Caco-2 (cell line): ENCODE measurements around the gene GZMM. TPM values are rescaled to one million over a fixed set of nuclear protein-coding genes. Genes with fewer than 3 reads are reported as not detected.
A peak's percentile ranks its signal among the peaks of the same experiment; 100 is the strongest.

Experiments
- BruUV-seq: library from RNA; stranded (reverse); fragments of 400-500 nt; replicated peaks from 2 replicates; lab custom pipeline; 2021; lab: Mats Ljungman, UMichigan
- CTCF ChIA-PET: fragments of 300-600 bp; sonication (Branson Sonifier 250); formaldehyde crosslinking; loops from one replicate; lab custom pipeline; 2022; ENCODE audit warnings: antibody characterized with exemption; lab: Charles Lee
- POLR2A ChIA-PET: fragments of 300-600 bp; sonication (Branson Sonifier 250); formaldehyde crosslinking; loops from one replicate; lab custom pipeline; 2022; ENCODE audit warnings: antibody characterized with exemption; lab: Charles Lee
- DNase-seq, 2 experiments: peaks; one replicate each; pipeline versions ENCODE4 v3.0.0 to v3.0.0-alpha.2; 2020 to 2022
- H3K27me3 ChIP-seq: replicated peaks from 2 replicates; pipeline ENCODE4 v1.6.0; 2011; ENCODE audit warnings: low read length; ENCODE audit not compliant: control insufficient read depth, insufficient read depth
- H3K36me3 ChIP-seq: 2 replicates; pipeline ENCODE4 v1.5.1; 2011; ENCODE audit warnings: low read length; ENCODE audit not compliant: control insufficient read depth, insufficient read depth
- H3K4me1 ChIP-seq: fragments of 250-450 bp; sonication (Bioruptor Pico); 2 replicates; pipeline ENCODE4 v1.5.1; 2020; ENCODE audit warnings: mild to moderate bottlenecking
- H3K4me3 ChIP-seq: 2 replicates; pipeline ENCODE4 v1.5.1; 2011; ENCODE audit warnings: low read depth, mild to moderate bottlenecking, control low read depth, low read length
- H3K9me3 ChIP-seq: fragments of 250-450 bp; sonication (Bioruptor Pico); 2 replicates; pipeline ENCODE4 v1.5.1; 2020; ENCODE audit warnings: mild to moderate bottlenecking, moderate library complexity
- H3K27ac Mint-ChIP-seq: one replicate; pipeline ENCODE4 v1.8.0; 2022; ENCODE audit warnings: mixed read lengths; ENCODE audit not compliant: unreplicated experiment
- H3K27me3 Mint-ChIP-seq: one replicate; pipeline ENCODE4 v1.8.0; 2022; ENCODE audit warnings: mixed read lengths; ENCODE audit not compliant: insufficient read depth, unreplicated experiment
- H3K36me3 Mint-ChIP-seq: one replicate; pipeline ENCODE4 v1.8.0; 2022; ENCODE audit warnings: mild to moderate bottlenecking, mixed read lengths; ENCODE audit not compliant: insufficient read depth, unreplicated experiment
- H3K4me1 Mint-ChIP-seq: one replicate; pipeline ENCODE4 v1.8.0; 2022; ENCODE audit warnings: low read depth, mixed read lengths; ENCODE audit not compliant: unreplicated experiment
- H3K4me3 Mint-ChIP-seq: one replicate; pipeline ENCODE4 v1.8.0; 2022; ENCODE audit warnings: mild to moderate bottlenecking, moderate library complexity, mixed read lengths; ENCODE audit not compliant: unreplicated experiment
- H3K9me3 Mint-ChIP-seq: one replicate; pipeline ENCODE4 v1.8.0; 2022; ENCODE audit warnings: mixed read lengths; ENCODE audit not compliant: unreplicated experiment
- intact Hi-C: fragments of 100-400 bp; cut with micrococcal nuclease; formaldehyde crosslinking; loops from one replicate; pipeline ENCODE4 v1.10.0; 2022; ENCODE audit not compliant: unreplicated experiment
- total RNA-seq: library from RNA; stranded (reverse); gene quantifications from 2 replicates; pipeline ENCODE4 v1.2.3, GENCODE V29; 2022
- TF ChIP-seq, protein P1 (sequence below), 2 experiments: fragments of 200-600 bp in 1 of 2; IDR thresholded peaks; 1 replicate in 1 of 2; 2 replicates in 1 of 2; pipeline versions ENCODE4 v1.5.1 to v1.8.0; 2011 to 2022; ENCODE audit warnings: antibody characterized with exemption in 1 of 2, control low read depth in 1 of 2, inconsistent platforms in 1 of 2, low read depth in 1 of 2, low read length in 1 of 2, mild to moderate bottlenecking in 1 of 2, moderate library complexity in 1 of 2; ENCODE audit not compliant: insufficient read depth in 1 of 2, severe bottlenecking in 1 of 2, unreplicated experiment in 1 of 2

GZMM gene
- total RNA-seq, 1 experiment from 2014 or later: not detected

DNA sequence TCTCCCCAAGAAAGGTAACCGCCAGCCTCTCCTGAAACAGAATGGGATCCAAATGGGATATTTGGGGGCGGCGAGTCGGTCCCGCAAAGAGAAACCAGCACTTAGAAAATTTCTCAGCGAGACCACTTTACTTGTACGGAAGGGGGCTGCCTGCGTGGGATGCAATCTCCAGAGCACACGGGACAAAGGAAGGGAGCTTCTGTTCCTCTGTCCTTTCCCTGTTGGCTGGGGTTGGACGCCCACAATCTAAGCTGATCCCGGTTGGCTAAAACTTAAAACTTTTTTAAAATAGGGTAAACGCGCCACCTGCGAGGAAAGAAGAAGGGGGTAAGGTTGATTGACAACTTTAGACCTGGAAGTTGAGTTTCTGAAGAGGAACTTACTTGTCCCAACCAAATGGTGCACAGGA, 27.7 kb downstream of the GZMM start:
- peaks cover 18% of the 10 kb centered on the region for H3K4me1 Mint-ChIP-seq
- peak overlapping the region; percentile 100 for H3K27ac Mint-ChIP-seq
- H3K4me3 ChIP-seq: peak overlapping the region; percentile 65
- peaks cover 61% of the 10 kb centered on the region for H3K36me3 Mint-ChIP-seq
- ChIA-PET CTCF (interaction anchor here (0.8 to 1.5 kb wide), 2 partner anchors 16 to 65 kb away, joined by 4 to 6 read pairs; no protein-coding TSS in a partner anchor), POLR2A (interaction anchor here (0.5 to 1.1 kb wide), 2 partner anchors 29 to 40 kb away, joined by 3 to 4 read pairs; partner anchors contain the start of gene CDC34)
- BruUV-seq: TSS peak; percentile 93
- peaks cover 19% of the 10 kb centered on the region for H3K4me1 ChIP-seq
- H3K27me3 ChIP-seq: no peaks in the 10 kb centered on the region
- TF ChIP-seq, protein P1, sequence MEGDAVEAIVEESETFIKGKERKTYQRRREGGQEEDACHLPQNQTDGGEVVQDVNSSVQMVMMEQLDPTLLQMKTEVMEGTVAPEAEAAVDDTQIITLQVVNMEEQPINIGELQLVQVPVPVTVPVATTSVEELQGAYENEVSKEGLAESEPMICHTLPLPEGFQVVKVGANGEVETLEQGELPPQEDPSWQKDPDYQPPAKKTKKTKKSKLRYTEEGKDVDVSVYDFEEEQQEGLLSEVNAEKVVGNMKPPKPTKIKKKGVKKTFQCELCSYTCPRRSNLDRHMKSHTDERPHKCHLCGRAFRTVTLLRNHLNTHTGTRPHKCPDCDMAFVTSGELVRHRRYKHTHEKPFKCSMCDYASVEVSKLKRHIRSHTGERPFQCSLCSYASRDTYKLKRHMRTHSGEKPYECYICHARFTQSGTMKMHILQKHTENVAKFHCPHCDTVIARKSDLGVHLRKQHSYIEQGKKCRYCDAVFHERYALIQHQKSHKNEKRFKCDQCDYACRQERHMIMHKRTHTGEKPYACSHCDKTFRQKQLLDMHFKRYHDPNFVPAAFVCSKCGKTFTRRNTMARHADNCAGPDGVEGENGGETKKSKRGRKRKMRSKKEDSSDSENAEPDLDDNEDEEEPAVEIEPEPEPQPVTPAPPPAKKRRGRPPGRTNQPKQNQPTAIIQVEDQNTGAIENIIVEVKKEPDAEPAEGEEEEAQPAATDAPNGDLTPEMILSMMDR (IDR thresholded peaks at IDR 0.05; ENCODE audit: insufficient read depth in 1 of 2, low read depth in 1 of 2, low read length in 1 of 2, severe bottlenecking in 1 of 2, unreplicated experiment in 1 of 2): no peak
- intact Hi-C loops: loop anchor here (5.0 kb wide), 1 partner anchor 39 kb away; the partner anchor contains the start of gene CDC34
- no peaks in the 10 kb centered on the region; the same call in 1 of the 2 replicates for H3K36me3 ChIP-seq
- H3K9me3 ChIP-seq: no peaks in the 10 kb centered on the region
- no peaks in the 10 kb centered on the region for H3K9me3 Mint-ChIP-seq
- DNase-seq: peak in 1 of 2 experiments; percentile 45
- H3K4me3 Mint-ChIP-seq: peak overlapping the region; percentile 98
- H3K27me3 Mint-ChIP-seq: no peaks in the 10 kb centered on the region

DNA sequence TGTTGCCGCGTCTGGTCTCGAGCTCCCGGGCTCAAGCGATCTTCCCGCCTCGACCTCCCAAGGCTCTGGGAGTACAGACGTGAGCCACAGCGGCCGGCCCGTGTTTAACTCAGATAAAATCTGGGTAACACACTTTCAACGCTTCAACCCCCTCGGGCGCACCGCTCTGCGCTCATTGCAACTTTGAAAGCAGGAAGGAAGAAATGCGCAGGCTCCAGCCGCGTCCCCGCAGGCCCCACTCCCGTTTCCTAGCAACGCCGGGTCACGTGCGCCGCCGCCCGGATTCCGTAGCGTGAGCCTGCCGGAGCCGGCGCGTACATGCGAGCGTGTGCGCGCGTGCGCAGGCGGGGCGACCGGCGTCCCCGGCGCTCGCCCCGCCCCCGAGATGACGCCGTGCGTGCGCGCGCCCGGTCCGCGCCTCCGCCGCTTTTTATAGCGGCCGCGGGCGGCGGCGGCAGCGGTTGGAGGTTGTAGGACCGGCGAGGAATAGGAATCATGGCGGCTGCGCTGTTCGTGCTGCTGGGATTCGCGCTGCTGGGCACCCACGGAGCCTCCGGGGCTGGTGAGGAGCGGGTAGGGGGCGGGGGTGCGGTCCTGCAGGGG, 28.4 kb downstream of the GZMM start, which contains the start of gene BSG:
Gene BSG, plus strand, starts transcription at position 457 of the 603 bp plus-strand sequence. Its CDS starts 39 bp downstream, at position 496.
- peaks cover 65% of the 10 kb centered on the region for H3K36me3 Mint-ChIP-seq
- Histone ChIP-seq H3K4me3 (peak within 1 kb of the TSS; percentile 65), H3K27me3 (no peaks in the 10 kb centered on the region), H3K9me3 (no peaks in the 10 kb centered on the region), H3K4me1 (peaks cover 19% of the 10 kb centered on the region), H3K36me3 (no peaks in the 10 kb centered on the region; the same call in 1 of the 2 replicates)
- peak; percentile 97 for DNase-seq
- CTCF ChIA-PET: interaction anchor here (0.8 to 1.5 kb wide), 2 partner anchors 16 to 66 kb away, joined by 4 to 6 read pairs; no protein-coding TSS in a partner anchor
- BruUV-seq: no TSS peak
- POLR2A ChIA-PET: interaction anchor here (0.5 to 1.1 kb wide), 3 partner anchors 28 to 72 kb away, joined by 3 to 4 read pairs (median 3); partner anchors contain the start of gene CDC34
- no peaks in the 10 kb centered on the region for H3K27me3 Mint-ChIP-seq
- intact Hi-C loops: loop anchor here (2.0 to 5.0 kb wide), 2 partner anchors 40 to 61 kb away; partner anchors contain the start of genes CDC34 and POLRMT
- peak within 1 kb of the TSS; percentile 100 for H3K27ac Mint-ChIP-seq
- TF ChIP-seq, protein P1 (IDR thresholded peaks at IDR 0.05; ENCODE audit: insufficient read depth in 1 of 2, low read depth in 1 of 2, low read length in 1 of 2, severe bottlenecking in 1 of 2, unreplicated experiment in 1 of 2): no peak
- H3K4me1 Mint-ChIP-seq: peaks cover 13% of the 10 kb centered on the region
- peak within 1 kb of the TSS; percentile 98 for H3K4me3 Mint-ChIP-seq
- no peaks in the 10 kb centered on the region for H3K9me3 Mint-ChIP-seq
